ENCODE data around the gene TSPAN4. TPM values are rescaled to one million over a fixed set of nuclear protein-coding genes. Genes with fewer than 3 reads are reported as not detected.
A peak's percentile ranks its signal among the peaks of the same experiment; 100 is the strongest.

Gene TSPAN4
- total and polyA plus RNA-seq, 4 donors, result 16.5 to 38.1 (median 30.4) TPM

- Histone ChIP-seq H3K27ac (ENCODE audit: low read depth in 1 of 2, low read length in 2 of 2) (no peak overlapping the region), H3K4me1 (ENCODE audit: control insufficient read depth in 4 of 4, insufficient read depth in 4 of 4, low read length in 3 of 4) (peaks cover 3 to 32% (median 12%) of the 10 kb centered on the region in 4 donors), H3K36me3 (ENCODE audit: control insufficient read depth in 4 of 4, insufficient read depth in 3 of 4, low read depth in 1 of 4, low read length in 3 of 4) (no peaks in the 10 kb centered on the region), H3K9me3 (ENCODE audit: control insufficient read depth in 4 of 4, low read length in 3 of 4) (no peaks in the 10 kb centered on the region), H3K27me3 (ENCODE audit: control insufficient read depth in 4 of 4, insufficient read depth in 4 of 4, low read length in 3 of 4) (peaks cover 0 to 3% (median 0%) of the 10 kb centered on the region in 4 donors), H3K4me3 (ENCODE audit: low read depth in 1 of 3, low read length in 3 of 3) (peak overlapping the region in 1 of 3 donors; percentile 37), H3K9ac (ENCODE audit: low read depth in 1 of 2, low read length in 2 of 2) (no peak overlapping the region)
- DNase-seq (ENCODE audit: low spot score), result no peak
- 16% methylated on average over 71 of the region's 71 CpGs for WGBS
- TF ChIP-seq FOXA2 (IDR thresholded peaks at IDR 0.05) (no peak), HNF4A (conservative IDR thresholded peaks at IDR 0.05) (no peak), GABPA (IDR thresholded peaks at IDR 0.05 in 1 of 2, conservative IDR thresholded peaks at IDR 0.05 in 1 of 2) (no peak), ATF3 (IDR thresholded peaks at IDR 0.05) (no peak), REST (IDR thresholded peaks at IDR 0.05) (no peak), CTCF (IDR thresholded peaks at IDR 0.05; ENCODE audit: low read depth, low read length, missing input control) (no peak), HNF4G (IDR thresholded peaks at IDR 0.05) (no peak), FOXA1 (IDR thresholded peaks at IDR 0.05) (no peak), JUND (IDR thresholded peaks at IDR 0.05) (no peak), ZBTB33 (IDR thresholded peaks at IDR 0.05) (no peak), YY1 (IDR thresholded peaks at IDR 0.05) (no peak), TAF1 (conservative IDR thresholded peaks at IDR 0.05) (no peak), MAX (IDR thresholded peaks at IDR 0.05) (no peak)
Observed at GRCh38 chr11:849104-849824, 6.6 kb downstream of the TSPAN4 start.
